ENCODE results near the gene CWC27.

CWC27 gene

DNA sequence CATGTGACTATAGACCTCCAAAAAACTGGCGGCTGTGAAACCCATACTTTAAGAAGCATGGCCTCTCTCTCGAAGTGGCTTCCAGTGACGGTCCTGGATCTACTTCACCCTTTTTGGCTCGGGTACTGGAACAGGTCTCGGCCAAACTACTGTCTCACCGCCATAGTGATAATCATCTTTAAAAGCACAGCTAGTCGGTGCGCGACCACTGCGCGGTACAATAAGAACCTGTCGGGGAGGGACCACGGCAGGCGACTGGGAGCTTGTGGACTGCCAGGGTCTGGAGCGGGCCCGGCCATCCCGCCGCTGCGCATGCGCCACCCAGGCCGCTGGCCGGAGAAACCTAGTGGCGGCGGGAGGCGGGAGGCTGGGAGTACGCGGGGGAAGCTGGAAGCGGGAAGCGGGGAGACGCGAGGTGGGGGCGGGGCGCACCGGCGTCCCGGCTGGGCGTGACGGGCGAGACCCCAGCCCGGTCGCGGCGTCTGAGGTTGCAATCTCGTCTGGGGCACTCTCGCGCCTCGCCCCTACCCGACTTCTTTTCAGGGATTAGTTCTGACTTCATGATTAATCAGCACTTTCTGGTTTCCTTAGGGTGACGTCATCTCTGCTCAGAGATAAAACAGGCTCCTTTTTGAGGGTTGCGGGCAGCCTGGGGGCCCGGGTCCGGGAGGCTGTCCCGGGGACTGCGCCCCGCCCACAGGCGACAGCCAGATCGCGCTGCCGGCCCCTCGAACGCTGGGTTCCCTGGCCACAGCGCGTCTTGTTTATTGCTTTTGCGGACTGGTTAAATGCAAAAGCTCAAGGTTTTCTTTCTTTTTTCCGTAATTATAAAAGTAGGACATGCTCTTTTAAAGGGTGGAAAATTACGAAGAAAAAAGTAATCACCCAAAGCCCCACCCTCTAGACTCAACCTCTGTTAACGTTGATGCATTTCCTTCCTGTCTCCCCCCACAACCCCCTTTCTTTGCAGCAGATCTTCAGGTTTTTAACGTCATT, 266.8 kb downstream of the CWC27 start (continued):
- TF ChIP-seq, protein P1, sequence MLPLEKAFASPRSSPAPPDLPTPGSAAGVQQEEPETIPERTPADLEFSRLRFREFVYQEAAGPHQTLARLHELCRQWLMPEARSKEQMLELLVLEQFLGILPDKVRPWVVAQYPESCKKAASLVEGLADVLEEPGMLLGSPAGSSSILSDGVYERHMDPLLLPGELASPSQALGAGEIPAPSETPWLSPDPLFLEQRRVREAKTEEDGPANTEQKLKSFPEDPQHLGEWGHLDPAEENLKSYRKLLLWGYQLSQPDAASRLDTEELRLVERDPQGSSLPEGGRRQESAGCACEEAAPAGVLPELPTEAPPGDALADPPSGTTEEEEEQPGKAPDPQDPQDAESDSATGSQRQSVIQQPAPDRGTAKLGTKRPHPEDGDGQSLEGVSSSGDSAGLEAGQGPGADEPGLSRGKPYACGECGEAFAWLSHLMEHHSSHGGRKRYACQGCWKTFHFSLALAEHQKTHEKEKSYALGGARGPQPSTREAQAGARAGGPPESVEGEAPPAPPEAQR (tag by site-specific recombination; IDR thresholded peaks at IDR 0.05), result peak; percentile 92
- TF ChIP-seq SETDB1 (IDR thresholded peaks at IDR 0.05; ENCODE audit: insufficient read length, low read length) (no peak), GLIS2 (tag by site-specific recombination; IDR thresholded peaks at IDR 0.05) (peak; percentile 97), ZNF776 (tag by site-specific recombination; IDR thresholded peaks at IDR 0.05; ENCODE audit: borderline replicate concordance) (no peak), ZNF214 (tag by site-specific recombination; IDR thresholded peaks at IDR 0.05; ENCODE audit: borderline replicate concordance) (no peak), SALL2 (tag by site-specific recombination; IDR thresholded peaks at IDR 0.05; ENCODE audit: borderline replicate concordance) (no peak), TCF7L2 (IDR thresholded peaks at IDR 0.05; ENCODE audit: borderline replicate concordance, low read depth, low read length) (peak; percentile 49; the same call in 1 of the 2 replicates), ZNF621 (tag by site-specific recombination; IDR thresholded peaks at IDR 0.05) (no peak), ZNF223 (tag by site-specific recombination; IDR thresholded peaks at IDR 0.05) (no peak), ZNF37A (tag by site-specific recombination; IDR thresholded peaks at IDR 0.05) (0 out of 2 replicates have a peak, but pooled peaks have one; percentile 32), ZNF354C (tag by site-specific recombination; IDR thresholded peaks at IDR 0.05; ENCODE audit: borderline replicate concordance, low read depth) (no peak), FEZF1 (tag by site-specific recombination; IDR thresholded peaks at IDR 0.05) (0 out of 2 replicates have a peak, but pooled peaks have one; percentile 38), ZBTB1 (tag by site-specific recombination; IDR thresholded peaks at IDR 0.05) (0 out of 2 replicates have a peak, but pooled peaks have one; percentile 28), ZSCAN23 (tag by site-specific recombination; IDR thresholded peaks at IDR 0.05) (peak; percentile 93), ZNF518A (tag by site-specific recombination; conservative IDR thresholded peaks at IDR 0.05; ENCODE audit: low read depth) (no peak; the same call in 1 of the 2 replicates), ZNF174 (tag by site-specific recombination; IDR thresholded peaks at IDR 0.05) (no peak), ZNF558 (tag by site-specific recombination; IDR thresholded peaks at IDR 0.05) (peak; percentile 44; the same call in 1 of the 2 replicates), ZNF830 (tag by site-specific recombination; IDR thresholded peaks at IDR 0.05; ENCODE audit: low read depth) (no peak), KLF1 (tag by site-specific recombination; IDR thresholded peaks at IDR 0.05) (peak; percentile 58), ZNF423 (tag by site-specific recombination; IDR thresholded peaks at IDR 0.05) (peak; percentile 69)
- TF ChIP-seq, protein P2, sequence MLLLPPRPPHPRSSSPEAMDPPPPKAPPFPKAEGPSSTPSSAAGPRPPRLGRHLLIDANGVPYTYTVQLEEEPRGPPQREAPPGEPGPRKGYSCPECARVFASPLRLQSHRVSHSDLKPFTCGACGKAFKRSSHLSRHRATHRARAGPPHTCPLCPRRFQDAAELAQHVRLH (tag by site-specific recombination; IDR thresholded peaks at IDR 0.05), result no peak
- TF ChIP-seq, protein P3, sequence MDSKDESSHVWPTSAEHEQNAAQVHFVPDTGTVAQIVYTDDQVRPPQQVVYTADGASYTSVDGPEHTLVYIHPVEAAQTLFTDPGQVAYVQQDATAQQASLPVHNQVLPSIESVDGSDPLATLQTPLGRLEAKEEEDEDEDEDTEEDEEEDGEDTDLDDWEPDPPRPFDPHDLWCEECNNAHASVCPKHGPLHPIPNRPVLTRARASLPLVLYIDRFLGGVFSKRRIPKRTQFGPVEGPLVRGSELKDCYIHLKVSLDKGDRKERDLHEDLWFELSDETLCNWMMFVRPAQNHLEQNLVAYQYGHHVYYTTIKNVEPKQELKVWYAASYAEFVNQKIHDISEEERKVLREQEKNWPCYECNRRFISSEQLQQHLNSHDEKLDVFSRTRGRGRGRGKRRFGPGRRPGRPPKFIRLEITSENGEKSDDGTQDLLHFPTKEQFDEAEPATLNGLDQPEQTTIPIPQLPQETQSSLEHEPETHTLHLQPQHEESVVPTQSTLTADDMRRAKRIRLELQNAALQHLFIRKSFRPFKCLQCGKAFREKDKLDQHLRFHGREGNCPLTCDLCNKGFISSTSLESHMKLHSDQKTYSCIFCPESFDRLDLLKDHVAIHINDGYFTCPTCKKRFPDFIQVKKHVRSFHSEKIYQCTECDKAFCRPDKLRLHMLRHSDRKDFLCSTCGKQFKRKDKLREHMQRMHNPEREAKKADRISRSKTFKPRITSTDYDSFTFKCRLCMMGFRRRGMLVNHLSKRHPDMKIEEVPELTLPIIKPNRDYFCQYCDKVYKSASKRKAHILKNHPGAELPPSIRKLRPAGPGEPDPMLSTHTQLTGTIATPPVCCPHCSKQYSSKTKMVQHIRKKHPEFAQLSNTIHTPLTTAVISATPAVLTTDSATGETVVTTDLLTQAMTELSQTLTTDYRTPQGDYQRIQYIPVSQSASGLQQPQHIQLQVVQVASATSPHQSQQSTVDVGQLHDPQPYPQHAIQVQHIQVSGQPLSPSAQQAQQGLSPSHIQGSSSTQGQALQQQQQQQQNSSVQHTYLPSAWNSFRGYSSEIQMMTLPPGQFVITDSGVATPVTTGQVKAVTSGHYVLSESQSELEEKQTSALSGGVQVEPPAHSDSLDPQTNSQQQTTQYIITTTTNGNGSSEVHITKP (tag by site-specific recombination; IDR thresholded peaks at IDR 0.05), result peak; percentile 94
- TF ChIP-seq, protein P4, sequence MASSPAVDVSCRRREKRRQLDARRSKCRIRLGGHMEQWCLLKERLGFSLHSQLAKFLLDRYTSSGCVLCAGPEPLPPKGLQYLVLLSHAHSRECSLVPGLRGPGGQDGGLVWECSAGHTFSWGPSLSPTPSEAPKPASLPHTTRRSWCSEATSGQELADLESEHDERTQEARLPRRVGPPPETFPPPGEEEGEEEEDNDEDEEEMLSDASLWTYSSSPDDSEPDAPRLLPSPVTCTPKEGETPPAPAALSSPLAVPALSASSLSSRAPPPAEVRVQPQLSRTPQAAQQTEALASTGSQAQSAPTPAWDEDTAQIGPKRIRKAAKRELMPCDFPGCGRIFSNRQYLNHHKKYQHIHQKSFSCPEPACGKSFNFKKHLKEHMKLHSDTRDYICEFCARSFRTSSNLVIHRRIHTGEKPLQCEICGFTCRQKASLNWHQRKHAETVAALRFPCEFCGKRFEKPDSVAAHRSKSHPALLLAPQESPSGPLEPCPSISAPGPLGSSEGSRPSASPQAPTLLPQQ (tag by site-specific recombination; IDR thresholded peaks at IDR 0.05), result peak; percentile 82
- TF ChIP-seq, protein P5, sequence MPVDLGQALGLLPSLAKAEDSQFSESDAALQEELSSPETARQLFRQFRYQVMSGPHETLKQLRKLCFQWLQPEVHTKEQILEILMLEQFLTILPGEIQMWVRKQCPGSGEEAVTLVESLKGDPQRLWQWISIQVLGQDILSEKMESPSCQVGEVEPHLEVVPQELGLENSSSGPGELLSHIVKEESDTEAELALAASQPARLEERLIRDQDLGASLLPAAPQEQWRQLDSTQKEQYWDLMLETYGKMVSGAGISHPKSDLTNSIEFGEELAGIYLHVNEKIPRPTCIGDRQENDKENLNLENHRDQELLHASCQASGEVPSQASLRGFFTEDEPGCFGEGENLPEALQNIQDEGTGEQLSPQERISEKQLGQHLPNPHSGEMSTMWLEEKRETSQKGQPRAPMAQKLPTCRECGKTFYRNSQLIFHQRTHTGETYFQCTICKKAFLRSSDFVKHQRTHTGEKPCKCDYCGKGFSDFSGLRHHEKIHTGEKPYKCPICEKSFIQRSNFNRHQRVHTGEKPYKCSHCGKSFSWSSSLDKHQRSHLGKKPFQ (tag by site-specific recombination; IDR thresholded peaks at IDR 0.05), result peak; percentile 17; the same call in 1 of the 2 replicates
